GM18873 (cell line): ENCODE results near the gene MITF.

Experiments
- ATAC-seq: cut with Tn5 transposase; IDR thresholded peaks from one replicate; pipeline ENCODE4 v1.9.1; 2021; ENCODE audit warnings: mild to moderate bottlenecking, moderate library complexity, moderate number of reproducible peaks; ENCODE audit not compliant: unreplicated experiment, low FRiP score

Gene MITF

DNA sequence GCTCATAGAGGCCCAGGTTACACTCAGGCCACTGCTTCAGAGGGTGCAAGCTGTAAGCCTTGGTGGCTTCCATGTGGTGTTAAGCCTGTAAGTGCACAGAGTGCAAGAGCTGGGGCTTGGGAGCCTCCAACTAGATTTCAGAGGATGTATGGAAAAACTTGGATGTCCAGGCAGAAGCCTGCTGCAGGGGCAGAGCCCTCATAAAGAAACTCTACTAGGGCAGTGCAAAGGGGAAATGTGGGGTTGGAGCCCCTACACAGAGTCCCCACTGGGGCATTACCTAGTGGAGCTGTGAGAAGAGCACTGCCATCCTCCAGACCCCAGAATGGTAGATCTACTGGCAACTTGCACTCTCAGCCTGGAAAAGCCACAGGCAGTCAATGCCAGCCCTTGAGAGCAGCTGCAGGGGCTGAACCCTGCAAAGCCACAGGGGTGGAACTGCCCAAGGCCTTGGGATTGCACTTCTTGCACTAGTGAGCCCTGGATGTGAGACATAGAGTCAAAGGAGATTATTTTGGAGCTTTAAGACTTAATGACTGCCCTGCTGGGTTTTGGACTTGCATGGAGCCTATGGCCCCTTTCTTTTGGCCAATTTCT lies 14.0 kb downstream of the MITF start:
- ATAC-seq, result no peak

DNA sequence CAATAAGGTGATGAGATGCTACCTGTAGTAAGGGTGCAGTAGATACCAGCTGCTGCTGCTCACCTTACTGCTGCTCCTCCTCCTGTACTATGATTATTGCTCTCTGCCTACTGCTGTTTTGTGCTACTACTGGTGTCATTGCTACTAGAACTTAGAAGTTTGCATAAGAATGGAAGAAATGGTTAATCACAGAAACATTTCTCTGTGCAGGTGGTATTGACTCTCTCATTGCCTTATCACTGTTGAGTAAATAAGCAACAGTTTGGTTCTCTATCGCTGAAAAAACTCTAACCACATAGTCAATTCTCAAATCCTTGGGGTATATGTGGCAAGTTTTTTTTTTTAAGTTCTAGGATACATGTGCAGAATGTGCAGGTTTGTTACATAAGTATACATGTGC lies 16.5 kb downstream of the MITF start:
- no peak for ATAC-seq

- ATAC-seq, result no peak
These were observed 22.9 kb downstream of the MITF start for GRCh38 chr3:69761896-69762767.

DNA sequence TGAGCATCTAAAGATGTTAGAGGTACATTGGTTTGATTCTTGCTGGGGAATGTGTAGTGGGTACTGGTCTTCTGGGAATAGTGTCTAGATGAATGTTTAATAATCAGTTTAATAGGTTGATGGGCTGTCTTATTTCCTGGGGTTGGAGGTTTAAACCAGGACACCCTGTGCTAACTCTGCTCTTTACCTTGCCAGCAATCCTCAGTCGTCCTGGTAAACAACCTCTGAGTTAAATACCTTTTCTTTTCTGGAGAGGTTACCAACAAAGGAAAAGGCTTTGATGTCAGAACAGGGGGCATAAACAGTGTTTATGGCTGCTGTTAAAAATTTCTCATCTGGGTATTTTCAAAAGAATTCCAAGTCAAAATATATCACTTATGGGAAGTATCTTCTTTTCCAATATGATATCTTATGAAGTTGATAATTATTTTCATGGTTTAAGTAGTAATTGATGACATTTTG lies 23.5 kb downstream of the MITF start:
- ATAC-seq, result no peak

DNA sequence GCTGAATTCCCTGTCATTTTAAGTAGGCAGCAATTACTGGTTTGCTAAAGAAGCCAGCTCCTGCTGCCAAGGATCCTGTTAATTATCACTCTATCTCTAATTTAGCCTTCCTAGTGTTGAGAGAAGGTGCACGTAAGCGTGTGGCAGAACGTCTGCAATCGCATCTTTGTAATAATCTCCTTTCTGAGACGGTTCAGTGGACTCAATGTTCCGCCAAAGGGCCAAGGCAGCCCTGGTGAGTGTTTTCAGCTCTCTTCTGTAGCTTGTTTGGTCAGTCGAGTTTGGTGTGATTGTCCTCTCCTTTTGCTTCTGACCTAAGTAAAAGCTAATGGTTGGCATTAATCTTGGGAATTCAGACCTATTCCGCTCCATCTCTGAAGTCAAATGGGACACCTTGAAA lies 24.2 kb downstream of the MITF start:
- ATAC-seq, result no peak

- ATAC-seq, result no peak
These were observed 25.0 kb downstream of the MITF start for GRCh38 chr3:69764121-69764741.

DNA sequence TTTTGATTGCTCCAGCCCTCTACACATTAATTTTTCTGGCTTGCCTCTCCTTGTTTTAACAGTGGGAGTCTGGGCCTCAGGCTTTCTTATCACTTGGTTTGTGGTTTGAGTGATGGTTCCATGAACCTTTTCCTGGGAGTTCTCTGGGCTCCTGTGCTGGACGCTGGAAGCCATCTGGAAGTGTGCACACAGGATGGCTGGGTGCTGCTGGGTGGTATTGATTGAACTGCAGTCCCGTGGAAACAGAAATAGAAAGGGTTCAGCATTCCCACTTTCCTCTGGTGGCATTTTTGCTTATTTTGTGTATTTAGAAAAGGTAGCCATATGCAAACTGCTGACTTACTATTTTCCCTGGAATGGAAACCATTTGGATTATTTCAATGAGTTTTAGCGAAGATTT lies 25.6 kb downstream of the MITF start:
- ATAC-seq, result no peak

DNA sequence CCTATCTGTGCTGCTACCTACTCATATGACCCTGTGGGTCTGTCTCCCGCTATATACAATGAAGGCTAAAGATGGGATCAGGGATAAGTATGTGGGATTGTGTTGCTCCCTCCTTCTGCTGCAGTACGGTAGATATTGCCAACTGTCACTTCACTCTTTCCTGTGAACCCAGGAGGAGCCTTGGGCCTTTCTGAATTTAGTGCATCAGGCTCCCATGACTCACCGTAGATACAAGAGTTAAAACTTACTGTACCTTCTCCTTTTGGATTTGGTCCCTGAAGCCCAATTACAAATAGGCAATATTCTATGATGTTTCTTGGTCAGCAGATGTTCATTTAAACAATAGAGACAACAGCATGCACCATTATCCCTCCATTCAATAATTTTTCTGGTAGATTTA lies 27.4 kb downstream of the MITF start:
- no peak for ATAC-seq

- ATAC-seq, result no peak
These were observed 28.3 kb downstream of the MITF start for GRCh38 chr3:69767571-69767970.

DNA sequence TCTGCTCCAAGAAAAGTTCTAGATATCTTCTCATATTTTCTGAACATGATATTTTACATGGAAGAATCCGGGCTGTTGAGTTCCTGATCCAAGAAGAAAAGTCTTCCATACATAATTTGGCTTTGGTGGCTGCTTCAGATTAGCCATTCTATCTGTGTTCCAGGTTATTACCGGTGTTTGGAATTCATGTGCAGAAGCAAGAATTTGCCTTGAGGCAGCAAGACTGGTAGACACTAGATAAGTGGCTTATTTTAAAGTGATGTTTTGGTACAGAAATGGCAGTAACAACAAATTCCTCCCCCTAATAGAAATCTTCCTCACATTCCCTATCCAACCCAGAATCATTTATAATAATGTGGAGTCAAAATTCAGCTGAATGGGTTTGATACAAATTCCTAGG lies 29.2 kb downstream of the MITF start:
- no peak for ATAC-seq

GRCh38 chr3:69770219-69770618 lies 31.0 kb downstream of the MITF start:
- ATAC-seq, result no peak

DNA sequence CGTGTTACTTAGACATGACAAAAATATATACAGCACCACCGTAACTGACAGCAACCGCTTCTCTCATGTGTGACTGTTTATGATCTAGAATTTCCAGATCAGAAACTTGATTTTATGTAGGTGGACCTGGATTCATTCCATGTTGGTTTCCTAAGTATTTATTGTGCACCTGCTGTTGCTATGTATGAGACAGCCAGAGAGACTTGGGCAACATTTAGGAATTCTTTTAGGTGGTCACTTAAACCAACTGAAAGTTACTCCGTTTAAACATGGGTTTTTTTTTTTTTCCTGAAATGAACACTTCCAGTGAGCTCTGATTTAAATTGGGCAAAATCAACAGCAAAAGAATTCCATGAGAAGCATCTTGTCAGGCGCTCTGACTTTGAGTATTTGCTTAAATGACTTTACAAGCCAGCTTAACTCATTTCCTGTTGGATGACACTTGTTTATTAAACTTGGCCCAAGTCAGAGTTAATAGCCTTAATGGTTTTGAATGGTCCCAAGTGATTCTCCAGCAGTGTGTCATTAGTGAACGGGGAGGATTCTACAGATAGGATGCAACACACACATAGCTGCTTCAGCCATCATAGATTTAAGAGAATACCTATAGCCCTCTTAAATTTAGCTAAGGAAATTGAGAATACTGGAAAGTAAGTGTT lies 31.8 kb downstream of the MITF start:
- no peak for ATAC-seq

GRCh38 chr3:69772152-69772867 lies 33.0 kb downstream of the MITF start:
- ATAC-seq, result no peak

- no peak for ATAC-seq
These were observed 34.8 kb downstream of the MITF start for GRCh38 chr3:69774029-69774428.

- no peak for ATAC-seq
These were observed 36.5 kb downstream of the MITF start for GRCh38 chr3:69775751-69776150.

- ATAC-seq, result no peak
These were observed 37.0 kb downstream of the MITF start for GRCh38 chr3:69776289-69776688.

DNA sequence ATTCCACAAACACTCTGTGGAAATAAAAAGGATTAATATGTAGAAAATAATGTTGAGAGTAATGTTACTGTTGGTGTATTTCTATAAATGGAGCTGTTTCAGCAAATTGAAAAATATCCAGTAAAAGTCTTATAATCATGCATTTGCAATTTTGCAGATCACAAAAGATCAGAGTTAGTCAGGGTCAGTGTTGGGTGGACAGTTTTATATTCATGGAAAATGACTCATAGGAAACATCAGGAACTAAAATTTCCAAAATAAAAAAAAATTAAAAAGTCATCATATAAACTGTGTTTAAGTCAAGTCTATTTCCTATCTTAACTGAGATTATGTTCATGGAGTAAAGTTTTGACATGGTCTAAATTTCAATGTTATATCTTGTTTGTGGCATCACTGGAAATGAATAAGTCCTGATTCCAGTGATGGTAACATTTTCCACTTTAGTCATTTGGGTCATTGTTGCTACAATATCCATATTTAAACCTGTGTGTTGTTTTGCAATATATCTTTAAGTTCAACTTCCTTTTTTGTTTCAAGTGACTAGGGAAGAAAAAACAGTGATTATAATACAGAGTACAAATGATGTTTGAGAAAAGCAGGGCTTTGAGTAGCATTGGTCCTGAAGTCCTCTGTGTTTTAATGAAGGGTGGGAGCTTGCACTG lies 37.8 kb downstream of the MITF start:
- ATAC-seq, result no peak

GRCh38 chr3:69777582-69777967 lies 38.3 kb downstream of the MITF start:
- ATAC-seq, result no peak

GRCh38 chr3:69781593-69781992 lies 42.3 kb downstream of the MITF start:
- ATAC-seq, result no peak

- no peak for ATAC-seq
These were observed 45.8 kb downstream of the MITF start for GRCh38 chr3:69784954-69785514.
